Panc1 (cell line): ENCODE results near the gene OPA3.

Experiments
- CTCF ChIP-seq: fragments of 450-650 bp; IDR thresholded peaks from 2 replicates; pipeline ENCODE4 v1.5.1; 2017; ENCODE audit warnings: mild to moderate bottlenecking
- POLR2AphosphoS5 ChIP-seq: IDR thresholded peaks from 2 replicates; pipeline ENCODE4 v1.6.1; 2012; ENCODE audit warnings: mild to moderate bottlenecking, low read depth, low read length, moderate library complexity
- SIN3A ChIP-seq: IDR thresholded peaks from 2 replicates; pipeline ENCODE4 v1.6.1; 2012; ENCODE audit warnings: low read depth, mild to moderate bottlenecking, low read length, moderate library complexity, borderline replicate concordance; ENCODE audit not compliant: insufficient read depth

DNA sequence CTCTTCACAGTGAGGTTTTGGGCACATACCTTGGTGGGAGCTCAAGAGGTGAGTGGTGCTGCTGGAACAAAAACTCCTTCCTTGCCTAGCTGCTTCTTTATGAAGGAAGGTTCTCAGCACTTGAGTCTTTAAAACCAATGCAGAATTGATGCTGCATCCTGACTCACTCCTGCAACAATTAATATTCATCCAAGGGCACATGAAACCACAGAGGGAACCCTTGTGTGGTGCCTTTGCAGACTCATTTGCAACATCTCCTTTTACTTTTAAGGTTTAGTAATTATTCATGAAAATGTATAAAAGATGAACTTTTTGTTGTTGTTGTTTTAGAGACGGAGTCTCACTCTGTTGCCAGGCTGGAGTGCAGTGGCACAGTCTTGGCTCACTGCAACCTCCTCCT, 30.1 kb downstream of the OPA3 start:
- TF ChIP-seq POLR2AphosphoS5 (no peak), CTCF (no peak), SIN3A (no peak)
